OCI-LY3 (cell line): ENCODE results near the gene DYNLT5.
A peak's percentile ranks its signal among the peaks of the same experiment; 100 is the strongest.
"Not testable (repeated sequence)": the region's sequence is repeated elsewhere in the genome, so short reads cannot be mapped to it uniquely, and the experiment has no call there.

Experiments used
- H2AFZ ChIP-seq: fragments of 200-600, 300-600 bp; shearing (Covaris generic); 2 replicates; pipeline ENCODE4 v1.6.0; 2014; ENCODE audit warnings: antibody characterized with exemption, low read depth, low read length
- H3K27ac ChIP-seq: fragments of 200-600, 300-600 bp; sonication (generic); 2 replicates; pipeline ENCODE4 v1.5.1; 2014; ENCODE audit warnings: mild to moderate bottlenecking, low read length, moderate library complexity, mixed read lengths
- H3K27me3 ChIP-seq: fragments of 200-600, 300-600 bp; sonication (generic); 2 replicates; pipeline ENCODE4 v1.6.1; 2014; ENCODE audit warnings: low read depth, low read length, mixed read lengths
- H3K36me3 ChIP-seq: fragments of 200-600, 300-600 bp; sonication (generic); replicated peaks from 2 replicates; pipeline ENCODE3; 2014; ENCODE audit warnings: low read depth, low read length, mixed read lengths
- H3K4me1 ChIP-seq: fragments of 300-600, 200-600 bp; sonication (generic); 2 replicates; pipeline ENCODE4 v1.6.1; 2014; ENCODE audit warnings: low read length, mixed read lengths
- H3K4me2 ChIP-seq: fragments of 200-600, 300-600 bp; sonication (generic); 2 replicates; pipeline ENCODE4 v1.6.1; 2014; ENCODE audit warnings: low read length, mixed read lengths
- H3K4me3 ChIP-seq: fragments of 300-600, 200-600 bp; sonication (generic); 2 replicates; pipeline ENCODE4 v1.5.1; 2014; ENCODE audit warnings: antibody characterized with exemption, mild to moderate bottlenecking, low read length, moderate library complexity
- H3K79me2 ChIP-seq: fragments of 300-600, 200-600 bp; shearing (Covaris generic); 2 replicates; pipeline ENCODE4 v1.6.1; 2014; ENCODE audit warnings: mild to moderate bottlenecking, low read length, mixed read lengths
- H3K9ac ChIP-seq: fragments of 300-600, 200-600 bp; shearing (Covaris generic); 2 replicates; pipeline ENCODE4 v1.6.0; 2014; ENCODE audit warnings: mild to moderate bottlenecking, low read length, moderate library complexity
- H3K9me3 ChIP-seq: fragments of 200-600, 300-600 bp; shearing (Covaris generic); 2 replicates; pipeline ENCODE4 v1.6.1; 2014; ENCODE audit warnings: low read length, mixed read lengths; ENCODE audit not compliant: insufficient read depth
- H4K20me1 ChIP-seq: fragments of 200-600, 300-600 bp; sonication (generic); 2 replicates; pipeline ENCODE4 v1.6.1; 2016; ENCODE audit warnings: low read length, mixed read lengths; ENCODE audit not compliant: insufficient read depth
- EZH2phosphoT487 ChIP-seq: fragments of 200-600 bp; shearing (Covaris generic); IDR thresholded peaks from 2 replicates; pipeline ENCODE4 v1.6.1; 2018; ENCODE audit warnings: antibody characterized with exemption, mixed run types, low read depth
- TF ChIP-seq, protein P1 (sequence below): fragments of 200-600, 300-600 bp; sonication (generic); IDR thresholded peaks from 2 replicates; pipeline ENCODE4 v1.5.1; 2014; ENCODE audit warnings: antibody characterized with exemption, low read length, low read depth

The DYNLT5 gene

DNA sequence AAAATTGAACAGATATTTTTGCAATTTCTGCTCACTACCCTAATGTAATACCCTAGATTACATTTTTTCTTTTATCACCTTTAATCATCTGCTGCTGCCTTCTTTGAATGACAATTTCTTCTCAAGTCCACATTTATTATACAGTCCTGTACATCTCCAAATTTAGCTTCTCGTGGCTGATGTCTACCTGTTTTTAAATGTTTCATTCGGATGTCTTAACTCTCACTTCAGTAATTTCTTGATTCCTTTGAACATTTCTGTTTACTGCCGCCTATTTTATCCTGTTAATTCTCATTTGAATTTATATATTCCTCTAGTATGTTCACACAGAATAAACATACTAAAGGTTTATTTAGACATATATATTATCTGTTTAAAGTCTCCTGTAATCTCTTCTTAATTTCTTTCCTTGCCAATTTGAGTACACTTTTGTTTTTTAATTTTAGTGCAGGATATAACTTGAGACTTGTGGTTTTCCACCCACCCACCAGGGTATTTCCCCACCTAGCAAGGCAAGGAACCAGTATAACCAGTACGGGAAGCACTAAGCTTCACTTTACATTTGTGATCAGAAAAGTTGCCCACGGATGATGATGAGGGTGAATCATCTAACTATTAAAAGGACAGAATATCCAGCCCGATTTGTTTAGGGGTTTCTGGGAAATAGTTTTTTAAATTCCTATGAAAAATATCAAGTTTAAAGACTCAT, 36.1 kb downstream of the DYNLT5 start:
- Histone ChIP-seq H2AFZ (no peak overlapping the region), H3K4me3 (peak overlapping the region; percentile 54), H3K4me1 (peaks cover 11% of the 10 kb centered on the region), H3K9me3 (no peaks in the 10 kb centered on the region), H3K79me2 (no peaks in the 10 kb centered on the region), H3K4me2 (peak overlapping the region; percentile 71), H3K9ac (no peak overlapping the region), H3K27me3 (no peaks in the 10 kb centered on the region), H4K20me1 (no peaks in the 10 kb centered on the region), H3K36me3 (no peaks in the 10 kb centered on the region), H3K27ac (no peak overlapping the region)
- TF ChIP-seq, protein P1, sequence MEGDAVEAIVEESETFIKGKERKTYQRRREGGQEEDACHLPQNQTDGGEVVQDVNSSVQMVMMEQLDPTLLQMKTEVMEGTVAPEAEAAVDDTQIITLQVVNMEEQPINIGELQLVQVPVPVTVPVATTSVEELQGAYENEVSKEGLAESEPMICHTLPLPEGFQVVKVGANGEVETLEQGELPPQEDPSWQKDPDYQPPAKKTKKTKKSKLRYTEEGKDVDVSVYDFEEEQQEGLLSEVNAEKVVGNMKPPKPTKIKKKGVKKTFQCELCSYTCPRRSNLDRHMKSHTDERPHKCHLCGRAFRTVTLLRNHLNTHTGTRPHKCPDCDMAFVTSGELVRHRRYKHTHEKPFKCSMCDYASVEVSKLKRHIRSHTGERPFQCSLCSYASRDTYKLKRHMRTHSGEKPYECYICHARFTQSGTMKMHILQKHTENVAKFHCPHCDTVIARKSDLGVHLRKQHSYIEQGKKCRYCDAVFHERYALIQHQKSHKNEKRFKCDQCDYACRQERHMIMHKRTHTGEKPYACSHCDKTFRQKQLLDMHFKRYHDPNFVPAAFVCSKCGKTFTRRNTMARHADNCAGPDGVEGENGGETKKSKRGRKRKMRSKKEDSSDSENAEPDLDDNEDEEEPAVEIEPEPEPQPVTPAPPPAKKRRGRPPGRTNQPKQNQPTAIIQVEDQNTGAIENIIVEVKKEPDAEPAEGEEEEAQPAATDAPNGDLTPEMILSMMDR = no peak
- TF ChIP-seq EZH2phosphoT487 = no peak

DNA sequence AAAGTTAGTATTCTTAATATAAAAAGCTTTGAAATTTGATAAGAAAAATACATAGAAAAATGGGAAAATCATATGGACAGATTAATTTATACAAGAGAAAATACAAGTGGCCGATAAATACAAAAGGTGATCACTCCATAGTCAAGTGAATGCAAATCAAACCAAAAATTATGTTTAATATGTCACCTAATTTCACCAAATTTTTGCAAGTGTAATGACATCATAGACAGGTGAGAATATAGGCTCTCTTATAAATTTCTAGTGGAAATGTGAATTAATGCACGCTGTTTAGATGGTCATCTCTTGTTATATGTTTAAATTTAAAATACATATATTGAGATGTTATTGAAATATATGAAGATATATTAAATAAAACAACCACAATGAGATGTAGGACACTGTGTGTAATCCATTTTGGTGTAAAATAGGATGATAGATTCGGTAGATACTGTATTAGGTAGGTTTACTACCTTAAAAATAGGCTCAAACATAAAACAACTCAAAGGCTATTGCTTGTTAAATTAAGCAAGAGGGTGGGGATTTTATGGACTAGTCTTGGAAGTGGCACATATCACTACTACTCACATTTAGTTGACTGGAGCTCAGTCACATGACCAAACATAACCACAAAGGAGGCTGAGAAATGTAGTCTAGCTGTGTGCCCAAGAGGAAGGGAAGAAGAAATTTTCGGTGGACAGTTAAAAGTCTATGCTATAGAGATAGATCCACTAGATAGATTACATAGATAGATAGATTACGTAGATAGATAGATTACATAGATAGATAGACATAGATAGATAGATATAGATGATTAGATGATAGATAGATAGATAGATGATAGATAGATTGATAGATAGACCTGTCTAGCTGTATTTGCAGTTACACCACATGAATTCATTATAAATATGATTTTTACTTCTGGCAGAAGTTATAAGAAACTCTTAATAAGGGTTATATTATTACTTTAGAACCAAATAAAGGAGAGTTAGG, 39.7 kb downstream of the DYNLT5 start:
- H3K36me3 ChIP-seq = no peaks in the 10 kb centered on the region
- no peaks in the 10 kb centered on the region for H4K20me1 ChIP-seq
- peaks cover 11% of the 10 kb centered on the region for H3K4me1 ChIP-seq
- no peak overlapping the region for H3K4me3 ChIP-seq
- TF ChIP-seq, protein P1 = no peak
- no peak for TF ChIP-seq EZH2phosphoT487
- no peak overlapping the region for H3K4me2 ChIP-seq
- H2AFZ ChIP-seq = no peak overlapping the region
- no peaks in the 10 kb centered on the region for H3K27me3 ChIP-seq
- no peaks in the 10 kb centered on the region for H3K79me2 ChIP-seq
- no peaks in the 10 kb centered on the region for H3K9me3 ChIP-seq
- H3K9ac ChIP-seq = no peak overlapping the region
- no peak overlapping the region for H3K27ac ChIP-seq

DNA sequence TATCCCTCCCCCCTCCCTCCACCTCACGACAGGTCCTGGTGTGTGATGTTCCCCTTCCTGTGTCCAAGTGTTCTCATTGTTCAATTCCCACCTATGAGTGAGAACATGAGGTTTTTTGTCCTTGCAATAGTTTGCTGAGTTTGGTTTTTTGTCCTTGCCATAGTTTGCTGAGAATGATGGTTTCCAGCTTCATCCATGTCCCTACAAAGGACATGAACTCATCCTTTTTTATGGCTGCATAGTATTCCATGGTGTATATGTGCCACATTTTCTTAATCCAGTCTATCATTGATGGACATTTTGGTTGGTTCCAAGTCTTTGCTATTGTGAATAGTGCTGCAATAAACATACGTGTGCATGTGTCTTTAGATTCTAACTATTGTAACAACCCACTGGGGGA, 43.6 kb downstream of the DYNLT5 start:
- H3K27ac ChIP-seq, H3K27me3 ChIP-seq, H3K4me1 ChIP-seq, H3K36me3 ChIP-seq, H3K4me2 ChIP-seq, H3K9ac ChIP-seq, H3K4me3 ChIP-seq, H2AFZ ChIP-seq, H3K9me3 ChIP-seq, H4K20me1 ChIP-seq, H3K79me2 ChIP-seq: not testable (repeated sequence)

DNA sequence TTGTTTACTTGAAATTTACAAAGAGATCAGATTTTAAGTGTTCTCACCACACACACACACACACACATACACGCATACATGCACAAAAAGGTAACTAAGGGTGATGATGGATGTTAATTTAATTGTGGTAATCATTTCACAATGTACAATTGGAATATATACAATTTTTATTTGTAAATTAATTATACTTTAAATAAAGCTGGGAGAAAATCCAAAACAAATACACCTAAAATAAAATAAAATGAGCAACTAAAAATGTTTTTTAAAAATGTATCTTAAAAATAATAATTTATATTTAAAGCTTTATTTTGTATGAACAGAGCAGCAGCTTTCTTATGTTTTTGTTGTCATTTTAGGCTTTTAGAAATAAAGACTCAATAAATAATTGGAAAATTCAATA, 57.0 kb downstream of the DYNLT5 start:
- no peak for TF ChIP-seq EZH2phosphoT487
- TF ChIP-seq, protein P1 = no peak
- no peak overlapping the region for H3K4me2 ChIP-seq
- H3K79me2 ChIP-seq = no peaks in the 10 kb centered on the region
- H3K4me1 ChIP-seq = no peaks in the 10 kb centered on the region
- H3K36me3 ChIP-seq = no peaks in the 10 kb centered on the region
- H3K4me3 ChIP-seq = no peak overlapping the region
- H3K9ac ChIP-seq = no peak overlapping the region
- no peak overlapping the region for H2AFZ ChIP-seq
- H3K27ac ChIP-seq = no peak overlapping the region
- H3K27me3 ChIP-seq = no peaks in the 10 kb centered on the region
- H3K9me3 ChIP-seq = no peaks in the 10 kb centered on the region
- no peaks in the 10 kb centered on the region for H4K20me1 ChIP-seq
